ENCODE measurements around the gene DEPP1.
"Not testable (repeated sequence)": the region's sequence is repeated elsewhere in the genome, so short reads cannot be mapped to it uniquely, and the experiment has no call there.

Gene DEPP1

GRCh38 chr10:44978570-44979280, at the start of gene DEPP1:
TSS of gene DEPP1 (minus strand) at chr10:44978809. CDS start at chr10:44978030, 779 bp downstream.
- no peak for DNase-seq (ENCODE audit: low read depth)

GRCh38 chr10:45023426-45023825, 44.8 kb upstream of the DEPP1 start:
- no peak for DNase-seq (ENCODE audit: low read depth)

- DNase-seq (ENCODE audit: low read depth) = no peak
Observed at GRCh38 chr10:45015590-45015989, 37.0 kb upstream of the DEPP1 start.

GRCh38 chr10:45014557-45014956, 35.9 kb upstream of the DEPP1 start:
- DNase-seq (ENCODE audit: low read depth) = not testable (repeated sequence)

- no peak for DNase-seq (ENCODE audit: low read depth)
Observed at GRCh38 chr10:45008524-45009161, 30.0 kb upstream of the DEPP1 start.

GRCh38 chr10:45006276-45007030, 27.8 kb upstream of the DEPP1 start:
- no peak for DNase-seq (ENCODE audit: low read depth)

- DNase-seq (ENCODE audit: low read depth) = no peak
Observed at GRCh38 chr10:45005284-45005683, 26.7 kb upstream of the DEPP1 start.

GRCh38 chr10:45004661-45005060, 26.1 kb upstream of the DEPP1 start:
- DNase-seq (ENCODE audit: low read depth) = no peak

- no peak for DNase-seq (ENCODE audit: low read depth)
Observed at GRCh38 chr10:45003432-45004000, 24.9 kb upstream of the DEPP1 start.

- DNase-seq (ENCODE audit: low read depth) = peak; percentile 32
Observed at GRCh38 chr10:45001381-45002148, 23.0 kb upstream of the DEPP1 start.

GRCh38 chr10:45000752-45001380, 22.3 kb upstream of the DEPP1 start, which contains the start of gene ZNF22:
TSS of gene ZNF22 (plus strand) at chr10:45000923. CDS start at chr10:45003369, 2,446 bp downstream.
- DNase-seq (ENCODE audit: low read depth) = peak; percentile 72

- DNase-seq (ENCODE audit: low read depth) = no peak
Observed at GRCh38 chr10:45000138-45000751, 21.6 kb upstream of the DEPP1 start.

GRCh38 chr10:44998146-44998631, 19.6 kb upstream of the DEPP1 start:
- no peak for DNase-seq (ENCODE audit: low read depth)

GRCh38 chr10:44997105-44997748, 18.6 kb upstream of the DEPP1 start:
- no peak for DNase-seq (ENCODE audit: low read depth)

- no peak for DNase-seq (ENCODE audit: low read depth)
Observed at GRCh38 chr10:44995914-44996669, 17.5 kb upstream of the DEPP1 start.

- no peak for DNase-seq (ENCODE audit: low read depth)
Observed at GRCh38 chr10:44995581-44995913, 16.9 kb upstream of the DEPP1 start.

- DNase-seq (ENCODE audit: low read depth) = no peak
Observed at GRCh38 chr10:44994752-44995530, 16.3 kb upstream of the DEPP1 start.

GRCh38 chr10:44993922-44994751, 15.5 kb upstream of the DEPP1 start:
- no peak for DNase-seq (ENCODE audit: low read depth)

All from stimulated activated CD8-positive, alpha-beta memory T cell treated with anti-CD3 and anti-CD28 coated beads, Interleukin-12 subunit alpha, Interleukin-12 subunit beta, amount 100 ng/mL, for 4 hours (primary cell).